OCI-LY1 (cell line): ENCODE results near the gene CLSTN2.

Experiments
- EZH2 ChIP-seq: fragments of 200-600 bp; sonication (generic), shearing (Covaris generic); IDR thresholded peaks from 2 replicates; pipeline ENCODE4 v1.8.0; 2017; ENCODE audit warnings: borderline replicate concordance, mixed run types, mild to moderate bottlenecking, antibody characterized with exemption, low read length, moderate library complexity, mixed read lengths
- TF ChIP-seq, protein P1 (sequence below): fragments of 200-600 bp; sonication (generic), shearing (Covaris generic); IDR thresholded peaks from 2 replicates; pipeline ENCODE4 v1.5.1; 2017; ENCODE audit warnings: mild to moderate bottlenecking, antibody characterized with exemption, low read length, moderate library complexity, mixed read lengths

DNA sequence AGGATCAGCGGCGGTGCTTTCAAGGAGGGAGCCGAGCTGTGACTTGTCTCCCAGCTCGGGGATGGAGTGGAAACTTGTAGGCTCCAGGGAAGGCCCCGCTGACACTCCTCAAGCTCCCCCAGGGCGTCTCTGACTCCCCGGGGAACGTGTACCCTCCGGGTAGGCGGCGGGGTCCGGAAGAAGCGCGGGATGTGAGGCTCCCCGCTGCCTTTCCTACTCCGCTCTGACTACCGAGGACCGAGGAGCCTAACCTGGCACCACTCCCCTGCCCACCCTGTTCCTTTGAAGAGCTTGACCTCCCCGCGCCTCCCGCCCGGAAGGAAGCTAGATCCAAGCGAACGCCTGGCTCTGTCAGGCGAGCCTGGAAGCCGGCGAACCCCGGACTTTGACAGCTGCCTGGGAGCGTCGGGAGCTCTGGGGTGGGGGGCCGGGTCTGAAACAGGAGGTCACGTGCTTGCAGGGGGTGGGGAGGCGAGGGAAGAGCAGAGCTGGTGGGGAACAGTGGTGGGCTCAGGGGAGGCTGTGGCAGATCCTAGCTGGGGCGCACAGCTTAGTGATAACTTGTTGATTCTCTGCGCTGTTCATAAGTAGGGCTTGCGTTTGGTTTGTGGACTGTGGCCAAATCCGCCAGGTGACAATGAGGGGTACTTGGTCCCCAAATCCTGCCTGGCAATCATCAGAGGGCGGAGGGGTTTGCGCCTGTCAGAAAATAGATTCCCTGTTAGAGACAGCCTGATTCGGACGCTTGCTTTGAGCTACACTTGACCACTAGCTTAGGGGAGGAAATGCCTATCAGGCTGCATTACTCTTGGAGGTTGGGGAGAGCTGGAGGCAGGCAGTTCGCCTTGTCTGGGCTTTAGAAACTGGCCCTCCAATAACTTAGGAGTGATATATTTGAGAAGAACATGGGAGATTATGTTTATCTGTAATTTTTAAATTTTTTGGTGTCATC is 1.2 kb downstream of the CLSTN2 start:
- no peak for TF ChIP-seq EZH2
- TF ChIP-seq, protein P1, sequence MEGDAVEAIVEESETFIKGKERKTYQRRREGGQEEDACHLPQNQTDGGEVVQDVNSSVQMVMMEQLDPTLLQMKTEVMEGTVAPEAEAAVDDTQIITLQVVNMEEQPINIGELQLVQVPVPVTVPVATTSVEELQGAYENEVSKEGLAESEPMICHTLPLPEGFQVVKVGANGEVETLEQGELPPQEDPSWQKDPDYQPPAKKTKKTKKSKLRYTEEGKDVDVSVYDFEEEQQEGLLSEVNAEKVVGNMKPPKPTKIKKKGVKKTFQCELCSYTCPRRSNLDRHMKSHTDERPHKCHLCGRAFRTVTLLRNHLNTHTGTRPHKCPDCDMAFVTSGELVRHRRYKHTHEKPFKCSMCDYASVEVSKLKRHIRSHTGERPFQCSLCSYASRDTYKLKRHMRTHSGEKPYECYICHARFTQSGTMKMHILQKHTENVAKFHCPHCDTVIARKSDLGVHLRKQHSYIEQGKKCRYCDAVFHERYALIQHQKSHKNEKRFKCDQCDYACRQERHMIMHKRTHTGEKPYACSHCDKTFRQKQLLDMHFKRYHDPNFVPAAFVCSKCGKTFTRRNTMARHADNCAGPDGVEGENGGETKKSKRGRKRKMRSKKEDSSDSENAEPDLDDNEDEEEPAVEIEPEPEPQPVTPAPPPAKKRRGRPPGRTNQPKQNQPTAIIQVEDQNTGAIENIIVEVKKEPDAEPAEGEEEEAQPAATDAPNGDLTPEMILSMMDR, result no peak
